KMS-11 (cell line): ENCODE measurements around the gene ACKR3.

Source experiments
- H2AFZ ChIP-seq: fragments of 200-600 bp; sonication (generic); 2 replicates; pipeline ENCODE4 v1.6.1; 2016; ENCODE audit warnings: antibody characterized with exemption, mixed run types, low read depth
- H3K27ac ChIP-seq: fragments of 200-600 bp; sonication (generic); 2 replicates; pipeline ENCODE4 v1.6.1; 2016; ENCODE audit warnings: mild to moderate bottlenecking, mixed run types
- H3K27me3 ChIP-seq: fragments of 200-600 bp; sonication (generic); 2 replicates; pipeline ENCODE4 v1.6.1; 2017; ENCODE audit warnings: mild to moderate bottlenecking, low read depth, mixed run types, moderate library complexity; ENCODE audit not compliant: insufficient read depth
- H3K36me3 ChIP-seq: fragments of 200-600 bp; sonication (generic); 2 replicates; pipeline ENCODE4 v1.6.1; 2017; ENCODE audit warnings: mild to moderate bottlenecking, mixed run types; ENCODE audit not compliant: insufficient read depth
- H3K4me1 ChIP-seq: fragments of 200-600 bp; sonication (generic); 2 replicates; pipeline ENCODE4 v1.6.1; 2016; ENCODE audit warnings: mild to moderate bottlenecking, low read depth, mixed run types; ENCODE audit not compliant: poor library complexity, severe bottlenecking
- H3K4me2 ChIP-seq: fragments of 200-600 bp; sonication (generic); 2 replicates; pipeline ENCODE4 v1.7.0; 2016; ENCODE audit warnings: mild to moderate bottlenecking, mixed run types
- H3K4me3 ChIP-seq: fragments of 200-600 bp; sonication (generic); IDR thresholded peaks from 2 replicates; pipeline ENCODE4 v1.6.1; 2017; ENCODE audit warnings: low read depth, low read length, mixed read lengths; ENCODE audit not compliant: insufficient read depth
- H3K79me2 ChIP-seq: fragments of 200-600 bp; sonication (generic); 2 replicates; pipeline ENCODE4 v1.6.1; 2016; ENCODE audit warnings: low read depth, mixed run types; ENCODE audit not compliant: insufficient read depth
- H3K9ac ChIP-seq: fragments of 200-600 bp; sonication (generic); 2 replicates; pipeline ENCODE4 v1.6.1; 2016; ENCODE audit warnings: mild to moderate bottlenecking, mixed run types
- H4K20me1 ChIP-seq: fragments of 200-600 bp; sonication (generic); 2 replicates; pipeline ENCODE4 v1.6.1; 2016; ENCODE audit warnings: mild to moderate bottlenecking, mixed run types; ENCODE audit not compliant: insufficient read depth
- TF ChIP-seq, protein P1 (sequence below): fragments of 200-600 bp; sonication (generic); conservative IDR thresholded peaks from 2 replicates; pipeline ENCODE4 v1.6.1; 2017; ENCODE audit warnings: low read depth, mild to moderate bottlenecking, antibody characterized with exemption, low read length, moderate library complexity, mixed read lengths

Gene ACKR3

DNA sequence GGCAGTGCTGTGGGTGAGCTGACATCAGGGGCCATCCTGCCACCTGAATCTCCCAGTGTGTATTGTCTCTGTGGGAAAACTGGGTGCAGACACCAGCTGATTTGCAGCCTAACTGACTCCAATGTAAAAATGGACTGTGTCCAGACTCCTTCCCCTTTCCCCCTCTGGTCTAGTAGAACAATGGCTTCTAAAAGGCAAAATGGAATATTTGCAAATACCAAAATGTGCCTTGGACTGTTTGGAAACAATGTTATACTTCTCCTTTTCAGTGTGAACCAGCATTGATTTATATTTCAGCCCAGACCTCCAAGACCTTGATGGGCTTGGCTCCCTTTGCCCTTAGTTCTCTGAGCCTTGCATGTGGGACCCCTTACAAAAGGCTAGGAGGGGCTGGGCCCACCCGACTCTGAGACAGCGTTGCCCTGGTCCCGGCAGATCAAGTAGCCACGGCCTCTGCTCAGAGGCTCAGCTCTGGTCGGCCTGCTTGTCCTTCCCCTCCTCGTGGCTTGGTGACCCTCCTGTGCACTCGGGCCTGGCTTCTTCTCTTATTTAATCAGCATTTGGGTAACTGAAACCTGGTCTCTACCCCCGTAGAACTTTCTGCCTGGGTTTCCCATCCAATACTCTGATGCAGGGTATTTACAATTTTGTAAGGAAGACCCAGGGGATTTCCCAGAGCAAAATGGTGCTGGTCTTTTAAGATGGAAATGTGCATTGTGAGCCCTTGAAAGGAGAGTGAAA lies 18.0 kb upstream of the ACKR3 start:
- Histone ChIP-seq H3K36me3 (no peaks in the 10 kb centered on the region), H3K4me2 (no peak overlapping the region), H3K4me1 (no peaks in the 10 kb centered on the region), H3K27me3 (no peaks in the 10 kb centered on the region), H3K4me3 (no peak overlapping the region), H2AFZ (no peak overlapping the region), H4K20me1 (no peaks in the 10 kb centered on the region), H3K79me2 (no peaks in the 10 kb centered on the region), H3K27ac (no peak overlapping the region), H3K9ac (no peak overlapping the region)
- TF ChIP-seq, protein P1, sequence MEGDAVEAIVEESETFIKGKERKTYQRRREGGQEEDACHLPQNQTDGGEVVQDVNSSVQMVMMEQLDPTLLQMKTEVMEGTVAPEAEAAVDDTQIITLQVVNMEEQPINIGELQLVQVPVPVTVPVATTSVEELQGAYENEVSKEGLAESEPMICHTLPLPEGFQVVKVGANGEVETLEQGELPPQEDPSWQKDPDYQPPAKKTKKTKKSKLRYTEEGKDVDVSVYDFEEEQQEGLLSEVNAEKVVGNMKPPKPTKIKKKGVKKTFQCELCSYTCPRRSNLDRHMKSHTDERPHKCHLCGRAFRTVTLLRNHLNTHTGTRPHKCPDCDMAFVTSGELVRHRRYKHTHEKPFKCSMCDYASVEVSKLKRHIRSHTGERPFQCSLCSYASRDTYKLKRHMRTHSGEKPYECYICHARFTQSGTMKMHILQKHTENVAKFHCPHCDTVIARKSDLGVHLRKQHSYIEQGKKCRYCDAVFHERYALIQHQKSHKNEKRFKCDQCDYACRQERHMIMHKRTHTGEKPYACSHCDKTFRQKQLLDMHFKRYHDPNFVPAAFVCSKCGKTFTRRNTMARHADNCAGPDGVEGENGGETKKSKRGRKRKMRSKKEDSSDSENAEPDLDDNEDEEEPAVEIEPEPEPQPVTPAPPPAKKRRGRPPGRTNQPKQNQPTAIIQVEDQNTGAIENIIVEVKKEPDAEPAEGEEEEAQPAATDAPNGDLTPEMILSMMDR: no peak

DNA sequence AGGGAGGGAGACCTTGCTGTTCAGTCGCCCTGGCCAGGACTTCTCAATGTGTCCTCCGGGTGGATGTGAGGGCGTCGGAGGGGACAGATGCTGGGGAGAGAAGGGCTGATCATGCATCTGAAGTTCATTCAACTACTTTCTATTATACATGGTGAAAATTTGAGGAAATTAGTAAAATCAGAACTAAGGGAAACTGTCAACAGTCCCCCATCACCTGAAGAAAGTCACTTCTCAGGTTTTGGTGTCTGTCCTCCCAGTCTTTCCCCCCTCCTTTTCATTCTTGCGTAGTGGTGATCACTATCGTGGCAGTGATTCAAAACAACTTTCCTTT lies 17.4 kb upstream of the ACKR3 start:
- Histone ChIP-seq H2AFZ (no peak overlapping the region), H3K4me2 (no peak overlapping the region), H4K20me1 (no peaks in the 10 kb centered on the region), H3K36me3 (no peaks in the 10 kb centered on the region), H3K9ac (no peak overlapping the region), H3K4me1 (no peaks in the 10 kb centered on the region), H3K79me2 (no peaks in the 10 kb centered on the region), H3K27ac (no peak overlapping the region), H3K4me3 (no peak overlapping the region), H3K27me3 (no peaks in the 10 kb centered on the region)
- TF ChIP-seq, protein P1: no peak

DNA sequence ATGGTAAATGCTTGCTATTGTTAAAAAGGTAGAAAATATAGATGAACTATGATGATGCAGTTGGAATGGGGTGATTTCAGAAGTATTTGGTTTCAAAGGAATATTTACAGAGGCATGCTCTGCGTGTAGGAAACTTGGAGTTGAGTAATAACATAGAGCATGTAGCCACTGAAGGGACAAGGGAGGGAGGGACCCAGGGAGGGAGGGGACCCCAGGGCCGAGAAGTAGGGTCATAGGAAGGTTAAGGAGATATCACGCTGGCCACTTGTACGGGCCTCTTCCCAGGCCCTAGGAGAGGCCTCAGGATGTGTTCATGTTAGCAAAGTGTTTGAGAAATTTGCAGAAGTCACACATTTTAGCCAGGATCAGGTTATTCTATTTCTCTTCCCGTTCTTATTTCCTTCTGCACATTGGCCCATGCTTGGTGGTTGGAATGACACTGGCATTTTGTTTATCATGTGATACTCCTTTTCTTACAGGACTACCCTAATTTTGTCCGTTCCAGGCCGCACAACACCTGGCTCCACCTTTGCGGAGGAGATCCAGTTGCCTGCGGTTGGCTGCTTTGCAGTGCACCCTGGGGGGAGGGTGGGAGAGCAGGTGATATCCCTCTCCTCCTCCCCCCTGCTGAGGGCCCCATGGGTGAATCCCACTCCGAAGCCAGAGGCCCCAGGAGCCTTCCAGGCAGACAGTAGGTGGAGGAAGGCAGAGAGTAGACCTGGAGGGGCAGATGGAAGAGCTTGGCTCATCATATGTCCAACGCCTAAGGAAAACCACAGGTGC lies 16.9 kb upstream of the ACKR3 start:
- Histone ChIP-seq H3K36me3 (no peaks in the 10 kb centered on the region), H3K9ac (no peak overlapping the region), H3K27me3 (no peaks in the 10 kb centered on the region), H3K4me3 (no peak overlapping the region), H2AFZ (no peak overlapping the region), H3K27ac (no peak overlapping the region), H4K20me1 (no peaks in the 10 kb centered on the region), H3K79me2 (no peaks in the 10 kb centered on the region), H3K4me2 (no peak overlapping the region), H3K4me1 (no peaks in the 10 kb centered on the region)
- TF ChIP-seq, protein P1: no peak

DNA sequence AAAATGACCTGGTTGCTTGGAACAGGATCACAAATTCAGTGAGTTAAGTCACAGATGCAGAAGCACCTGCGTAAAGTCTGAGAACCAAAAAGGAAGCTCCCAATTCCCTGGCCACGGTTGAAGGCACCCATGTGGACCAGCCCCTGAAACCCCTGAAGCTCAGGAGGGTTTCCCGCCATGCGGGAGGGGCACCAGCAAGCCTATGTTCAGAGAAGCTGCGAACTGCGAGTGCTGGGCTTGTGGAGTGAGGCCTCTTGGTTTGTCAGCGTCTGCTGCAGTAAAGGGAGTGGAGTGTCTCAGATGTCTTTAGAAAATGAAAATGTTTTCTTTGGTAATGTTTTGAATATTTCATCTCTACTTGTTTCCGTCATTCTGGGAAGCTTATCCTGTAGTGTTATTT lies 16.1 kb upstream of the ACKR3 start:
- Histone ChIP-seq H3K4me2 (no peak overlapping the region), H3K4me1 (no peaks in the 10 kb centered on the region)

More for the DNA sequence above, 16.1 kb upstream of the ACKR3 start:
- Histone ChIP-seq H3K4me3 (no peak overlapping the region), H3K79me2 (no peaks in the 10 kb centered on the region), H3K9ac (no peak overlapping the region), H3K27me3 (no peaks in the 10 kb centered on the region), H2AFZ (no peak overlapping the region), H3K36me3 (no peaks in the 10 kb centered on the region), H4K20me1 (no peaks in the 10 kb centered on the region), H3K27ac (no peak overlapping the region)
- TF ChIP-seq, protein P1: no peak
